GM12878 (cell line): ENCODE results near the gene DOP1A.

Source experiments
- ELK1 ChIP-seq: IDR thresholded peaks from 2 replicates; pipeline ENCODE4 v1.6.1; 2012; ENCODE audit warnings: low read depth, low read length, improper control_type of control experiment
- EZH2 ChIP-seq: IDR thresholded peaks from 2 replicates; pipeline ENCODE4 v1.6.1; 2012; ENCODE audit warnings: low read depth, mild to moderate bottlenecking, control low read depth, inconsistent platforms, low read length, borderline replicate concordance; ENCODE audit not compliant: control insufficient read depth
- MXI1 ChIP-seq: fragments of 150-350 bp; IDR thresholded peaks from 2 replicates; pipeline ENCODE4 v1.6.1; 2011; ENCODE audit warnings: low read depth, mild to moderate bottlenecking, inconsistent platforms, low read length, improper control_type of control experiment
- POLR2A ChIP-seq: IDR thresholded peaks from 2 replicates; pipeline ENCODE4 v1.6.1; 2011; ENCODE audit warnings: low read depth, mild to moderate bottlenecking, low read length
- POLR2AphosphoS5 ChIP-seq: IDR thresholded peaks from 2 replicates; pipeline ENCODE4 v1.6.1; 2011; ENCODE audit warnings: mild to moderate bottlenecking, low read length, inconsistent platforms
- RAD51 ChIP-seq: fragments of 450-650 bp; IDR thresholded peaks from 2 replicates; pipeline ENCODE4 v1.6.1; 2016; ENCODE audit warnings: moderate library complexity, mild to moderate bottlenecking, inconsistent platforms
- SMC3 ChIP-seq: IDR thresholded peaks from 2 replicates; pipeline ENCODE4 v1.6.1; 2011; ENCODE audit warnings: low read length, improper control_type of control experiment, borderline replicate concordance
- TF ChIP-seq, protein P1 (sequence below), 3 experiments: IDR thresholded peaks in 2 of 3; conservative IDR thresholded peaks in 1 of 3; 2 replicates each; pipeline ENCODE4 v1.5.1; 2011; ENCODE audit warnings: low read depth in 3 of 3, low read length in 3 of 3, mild to moderate bottlenecking in 3 of 3, control low read depth in 2 of 3, moderate library complexity in 2 of 3, inconsistent platforms in 1 of 3, mixed read lengths in 1 of 3; ENCODE audit not compliant: control insufficient read depth in 2 of 3, insufficient read depth in 1 of 3; ENCODE audit errors: extremely low read depth in 1 of 3
- TF ChIP-seq, protein P2 (sequence below): fragments of 450-650 bp; IDR thresholded peaks from 2 replicates; pipeline ENCODE4 v1.6.1; 2017; ENCODE audit warnings: mild to moderate bottlenecking

GRCh38 chr6:83057705-83058321 is 9.7 kb upstream of the DOP1A start:
- TF ChIP-seq ELK1 (no peak), MXI1 (no peak), POLR2A (no peak), POLR2AphosphoS5 (no peak), SMC3 (peak; percentile 65), EZH2 (no peak), RAD51 (no peak)
- TF ChIP-seq, protein P1, sequence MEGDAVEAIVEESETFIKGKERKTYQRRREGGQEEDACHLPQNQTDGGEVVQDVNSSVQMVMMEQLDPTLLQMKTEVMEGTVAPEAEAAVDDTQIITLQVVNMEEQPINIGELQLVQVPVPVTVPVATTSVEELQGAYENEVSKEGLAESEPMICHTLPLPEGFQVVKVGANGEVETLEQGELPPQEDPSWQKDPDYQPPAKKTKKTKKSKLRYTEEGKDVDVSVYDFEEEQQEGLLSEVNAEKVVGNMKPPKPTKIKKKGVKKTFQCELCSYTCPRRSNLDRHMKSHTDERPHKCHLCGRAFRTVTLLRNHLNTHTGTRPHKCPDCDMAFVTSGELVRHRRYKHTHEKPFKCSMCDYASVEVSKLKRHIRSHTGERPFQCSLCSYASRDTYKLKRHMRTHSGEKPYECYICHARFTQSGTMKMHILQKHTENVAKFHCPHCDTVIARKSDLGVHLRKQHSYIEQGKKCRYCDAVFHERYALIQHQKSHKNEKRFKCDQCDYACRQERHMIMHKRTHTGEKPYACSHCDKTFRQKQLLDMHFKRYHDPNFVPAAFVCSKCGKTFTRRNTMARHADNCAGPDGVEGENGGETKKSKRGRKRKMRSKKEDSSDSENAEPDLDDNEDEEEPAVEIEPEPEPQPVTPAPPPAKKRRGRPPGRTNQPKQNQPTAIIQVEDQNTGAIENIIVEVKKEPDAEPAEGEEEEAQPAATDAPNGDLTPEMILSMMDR (IDR thresholded peaks at IDR 0.05 in 2 of 3, conservative IDR thresholded peaks at IDR 0.05 in 1 of 3; ENCODE audit: control insufficient read depth in 2 of 3, extremely low read depth in 1 of 3, insufficient read depth in 1 of 3, low read depth in 3 of 3, low read length in 3 of 3) = peak; percentile 79 to 87 (median 81)
- TF ChIP-seq, protein P2, sequence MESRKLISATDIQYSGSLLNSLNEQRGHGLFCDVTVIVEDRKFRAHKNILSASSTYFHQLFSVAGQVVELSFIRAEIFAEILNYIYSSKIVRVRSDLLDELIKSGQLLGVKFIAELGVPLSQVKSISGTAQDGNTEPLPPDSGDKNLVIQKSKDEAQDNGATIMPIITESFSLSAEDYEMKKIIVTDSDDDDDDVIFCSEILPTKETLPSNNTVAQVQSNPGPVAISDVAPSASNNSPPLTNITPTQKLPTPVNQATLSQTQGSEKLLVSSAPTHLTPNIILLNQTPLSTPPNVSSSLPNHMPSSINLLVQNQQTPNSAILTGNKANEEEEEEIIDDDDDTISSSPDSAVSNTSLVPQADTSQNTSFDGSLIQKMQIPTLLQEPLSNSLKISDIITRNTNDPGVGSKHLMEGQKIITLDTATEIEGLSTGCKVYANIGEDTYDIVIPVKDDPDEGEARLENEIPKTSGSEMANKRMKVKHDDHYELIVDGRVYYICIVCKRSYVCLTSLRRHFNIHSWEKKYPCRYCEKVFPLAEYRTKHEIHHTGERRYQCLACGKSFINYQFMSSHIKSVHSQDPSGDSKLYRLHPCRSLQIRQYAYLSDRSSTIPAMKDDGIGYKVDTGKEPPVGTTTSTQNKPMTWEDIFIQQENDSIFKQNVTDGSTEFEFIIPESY = no peak
